Liver (tissue), 3 donors: ENCODE results near the gene ACTN4.

Experiments
- FOXA1 ChIP-seq: IDR thresholded peaks from 2 replicates; pipeline ENCODE4 v1.6.1; 2016; ENCODE audit warnings: antibody characterized with exemption
- JUND ChIP-seq, 2 donors: IDR thresholded peaks; 2 replicates each; pipeline ENCODE4 v1.6.1; 2016; ENCODE audit warnings: antibody characterized with exemption in 2 of 2
- MAX ChIP-seq: IDR thresholded peaks from 2 replicates; pipeline ENCODE4 v1.6.1; 2016; ENCODE audit warnings: antibody characterized with exemption
- NR2F2 ChIP-seq: IDR thresholded peaks from 2 replicates; pipeline ENCODE4 v1.6.1; 2016; ENCODE audit warnings: antibody characterized with exemption
- RAD21 ChIP-seq, 2 donors: IDR thresholded peaks; 2 replicates each; pipeline ENCODE4 v1.6.1; 2016; ENCODE audit warnings: antibody characterized with exemption in 2 of 2, mild to moderate bottlenecking in 2 of 2
- REST ChIP-seq: IDR thresholded peaks from 2 replicates; pipeline ENCODE4 v1.6.1; 2016; ENCODE audit warnings: antibody characterized with exemption, mild to moderate bottlenecking
- SP1 ChIP-seq: IDR thresholded peaks from 2 replicates; pipeline ENCODE4 v1.6.1; 2018; ENCODE audit warnings: antibody characterized with exemption, mild to moderate bottlenecking
- TAF1 ChIP-seq: conservative IDR thresholded peaks from 2 replicates; pipeline ENCODE4 v1.6.1; 2016; ENCODE audit warnings: antibody characterized with exemption, mild to moderate bottlenecking
- YY1 ChIP-seq: IDR thresholded peaks from 2 replicates; pipeline ENCODE4 v1.6.1; 2016; ENCODE audit warnings: antibody characterized with exemption, mild to moderate bottlenecking
- ZBTB33 ChIP-seq: IDR thresholded peaks from 2 replicates; pipeline ENCODE4 v1.6.1; 2016; ENCODE audit warnings: antibody characterized with exemption
- TF ChIP-seq, protein P1 (sequence below): fragments of 150-350 bp; IDR thresholded peaks from 2 replicates; pipeline ENCODE4 v1.5.1; 2017; ENCODE audit warnings: improper control_type of control experiment, low read depth, low read length; ENCODE audit not compliant: missing input control
- donor health status: healthy.
- donor health status: healthy.

- TF ChIP-seq, protein P1, sequence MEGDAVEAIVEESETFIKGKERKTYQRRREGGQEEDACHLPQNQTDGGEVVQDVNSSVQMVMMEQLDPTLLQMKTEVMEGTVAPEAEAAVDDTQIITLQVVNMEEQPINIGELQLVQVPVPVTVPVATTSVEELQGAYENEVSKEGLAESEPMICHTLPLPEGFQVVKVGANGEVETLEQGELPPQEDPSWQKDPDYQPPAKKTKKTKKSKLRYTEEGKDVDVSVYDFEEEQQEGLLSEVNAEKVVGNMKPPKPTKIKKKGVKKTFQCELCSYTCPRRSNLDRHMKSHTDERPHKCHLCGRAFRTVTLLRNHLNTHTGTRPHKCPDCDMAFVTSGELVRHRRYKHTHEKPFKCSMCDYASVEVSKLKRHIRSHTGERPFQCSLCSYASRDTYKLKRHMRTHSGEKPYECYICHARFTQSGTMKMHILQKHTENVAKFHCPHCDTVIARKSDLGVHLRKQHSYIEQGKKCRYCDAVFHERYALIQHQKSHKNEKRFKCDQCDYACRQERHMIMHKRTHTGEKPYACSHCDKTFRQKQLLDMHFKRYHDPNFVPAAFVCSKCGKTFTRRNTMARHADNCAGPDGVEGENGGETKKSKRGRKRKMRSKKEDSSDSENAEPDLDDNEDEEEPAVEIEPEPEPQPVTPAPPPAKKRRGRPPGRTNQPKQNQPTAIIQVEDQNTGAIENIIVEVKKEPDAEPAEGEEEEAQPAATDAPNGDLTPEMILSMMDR, result no peak
- TF ChIP-seq MAX, result no peak
- TF ChIP-seq YY1, result no peak
- no peak for TF ChIP-seq FOXA1
- TF ChIP-seq JUND (IDR thresholded peaks at IDR 0.05), result no peak
- TF ChIP-seq REST, result no peak
- no peak for TF ChIP-seq RAD21 (IDR thresholded peaks at IDR 0.05)
- TF ChIP-seq NR2F2, result no peak
- TF ChIP-seq SP1, result no peak
- TF ChIP-seq TAF1, result no peak
- TF ChIP-seq ZBTB33, result no peak
These were observed 64.3 kb downstream of the ACTN4 start for GRCh38 chr19:38711726-38712153.
